Measurements from ENCODE around the gene RAX. TPM values are rescaled to one million over a fixed set of nuclear protein-coding genes. Genes with fewer than 3 reads are reported as not detected.
A peak's percentile ranks its signal among the peaks of the same experiment; 100 is the strongest.

Gene RAX
- not detected for polyA plus RNA-seq (ENCODE audit: insufficient read length)

DNA sequence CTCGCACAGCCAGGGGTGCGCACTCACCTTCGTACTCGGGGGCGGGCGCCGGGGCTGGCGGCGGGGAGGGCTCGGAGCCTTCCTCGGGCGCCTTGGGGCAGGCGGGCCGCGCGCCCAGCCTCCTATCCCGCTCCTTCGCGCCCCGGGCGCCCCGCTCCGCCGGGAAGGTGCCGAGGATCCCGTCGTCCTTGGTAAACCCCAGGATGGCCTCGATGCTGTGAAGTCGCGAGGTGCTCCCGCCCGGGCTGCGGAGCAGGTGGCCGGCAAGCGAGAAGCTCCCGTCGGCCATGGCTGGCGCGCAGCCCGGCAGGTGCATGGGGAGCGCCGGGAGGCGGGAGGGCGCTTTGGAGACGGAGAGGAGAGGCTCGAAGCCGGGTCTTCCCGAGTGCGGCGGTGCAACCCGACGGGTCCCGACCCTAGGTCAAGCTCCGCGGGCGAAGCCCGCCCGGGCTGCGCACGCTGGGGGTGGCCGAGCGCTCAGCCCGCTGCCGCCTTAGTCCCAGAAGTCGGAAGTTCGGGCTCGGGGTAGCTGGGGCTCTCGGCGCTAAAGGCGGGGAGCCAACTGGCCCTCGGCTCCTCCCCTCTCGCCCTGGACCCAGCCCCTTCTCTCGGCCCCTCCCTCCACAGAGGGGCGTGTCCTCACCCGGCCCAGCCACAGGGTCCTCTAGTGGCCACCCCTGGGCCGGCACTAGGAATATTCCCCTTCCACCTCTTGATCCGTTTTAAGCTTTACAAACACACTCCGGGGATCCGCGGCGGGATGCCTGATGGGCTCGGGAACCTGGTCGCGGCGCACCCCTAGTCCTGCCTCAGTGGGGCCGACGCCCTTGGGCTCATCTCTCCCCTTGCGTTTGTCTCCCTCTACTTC, at the start of gene RAX:
Gene RAX (minus strand): TSS at position 564 of the 868 bp plus-strand sequence. CDS start 248 bp downstream, at position 316.
- no peak for DNase-seq (ENCODE audit: low read depth)

DNA sequence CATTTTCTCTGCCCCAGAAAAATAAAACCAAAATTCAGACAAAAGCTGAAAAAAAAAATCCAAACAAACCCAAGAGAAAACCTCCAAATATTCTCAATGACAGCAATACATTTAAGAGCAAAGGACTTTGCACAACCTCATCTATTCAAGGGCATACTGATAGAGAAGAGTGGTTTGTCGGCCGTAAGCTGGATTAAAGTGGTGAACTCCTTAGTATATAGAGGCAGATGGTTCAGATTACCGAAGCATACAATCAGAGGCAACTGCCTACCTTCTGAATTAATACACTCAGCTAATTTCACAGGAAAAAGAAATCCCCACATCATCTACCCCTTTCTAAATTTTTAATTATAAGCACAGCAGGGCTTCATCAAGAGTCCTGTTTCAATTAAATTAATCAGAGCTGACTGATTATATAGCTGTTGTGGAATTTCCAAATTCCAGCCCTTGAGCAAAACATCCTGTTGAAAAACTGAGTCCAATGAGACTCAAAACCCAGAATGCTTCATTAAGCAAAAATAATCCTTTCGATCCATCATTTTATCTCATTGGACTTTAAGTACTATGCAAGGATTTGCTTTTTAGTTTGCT, 45.3 kb upstream of the RAX start, which contains the start of gene CPLX4:
Gene CPLX4 (minus strand): TSS at position 190 of the 591 bp plus-strand sequence. CDS start 187 bp downstream, at position 3.
- DNase-seq (ENCODE audit: low read depth), result no peak

DNA sequence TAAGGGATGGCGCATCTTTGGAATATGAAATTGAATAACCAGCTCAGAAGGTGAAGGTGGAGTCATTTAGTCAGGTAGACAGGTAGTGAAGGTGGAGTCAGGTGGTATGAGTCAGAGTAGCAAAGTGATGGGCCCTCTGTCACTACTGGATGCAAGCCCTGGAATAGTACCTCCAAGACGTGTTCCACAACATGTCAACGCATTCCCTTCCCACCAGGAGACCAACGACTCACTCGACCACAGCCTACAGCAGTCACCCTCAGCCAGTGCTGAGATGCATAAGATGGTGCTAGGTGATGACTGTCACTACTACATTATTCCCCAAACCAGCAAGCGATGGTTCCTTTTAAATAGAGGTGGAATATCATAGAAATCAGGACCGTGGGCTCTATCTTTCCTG, 38.4 kb upstream of the RAX start:
- no peak for DNase-seq (ENCODE audit: low read depth)

DNA sequence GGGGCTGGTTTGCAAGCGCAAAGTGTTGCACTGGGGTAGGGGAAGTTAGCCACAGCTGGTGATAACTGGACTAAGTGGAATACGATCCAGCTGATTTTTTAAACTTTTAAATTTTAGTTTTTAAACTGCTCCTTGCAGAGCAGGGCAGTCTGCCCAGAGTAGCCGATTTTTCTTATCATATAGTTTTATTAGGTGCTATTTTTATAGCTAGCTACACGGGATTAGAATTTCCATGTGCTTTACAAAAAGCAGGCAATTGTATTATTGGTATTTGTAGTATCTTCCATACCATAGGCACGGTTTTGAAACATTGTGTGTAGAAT, 35.6 kb upstream of the RAX start:
- DNase-seq (ENCODE audit: low read depth), result no peak

DNA sequence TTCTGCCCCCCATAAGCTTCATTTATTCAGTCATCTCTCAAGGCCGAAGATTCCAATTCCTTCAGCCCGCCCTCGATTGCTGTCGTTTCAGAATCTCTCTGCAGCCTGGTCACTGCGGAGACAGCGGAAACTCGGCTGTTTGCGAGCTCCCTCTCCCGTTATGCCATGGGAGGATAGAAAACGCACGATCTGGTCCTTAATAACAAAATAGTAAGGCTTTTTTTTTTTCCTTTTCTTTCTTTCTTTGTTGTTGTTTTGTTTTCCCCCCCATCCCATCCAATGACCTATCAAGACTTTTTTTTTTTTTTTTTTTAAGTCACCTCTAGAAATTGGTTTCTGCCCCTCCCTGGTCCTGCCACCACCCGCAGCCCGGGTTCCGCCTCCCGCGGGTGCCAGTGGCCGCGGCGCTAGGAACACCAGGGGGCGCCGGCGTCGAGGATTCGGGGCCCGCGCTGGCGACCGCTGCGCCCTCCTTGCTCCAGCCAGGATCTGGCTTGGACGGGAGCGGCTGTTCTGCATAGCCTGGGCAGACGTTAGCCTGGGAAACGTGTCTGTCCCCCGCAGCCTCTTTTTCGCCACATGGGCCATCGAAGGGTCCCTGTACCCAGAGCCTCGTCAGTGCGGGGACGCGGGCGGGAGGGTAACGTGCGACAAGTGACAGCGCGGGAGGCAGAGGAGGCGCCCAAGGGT, 35.1 kb upstream of the RAX start:
- DNase-seq (ENCODE audit: low read depth), result peak; percentile 16

DNA sequence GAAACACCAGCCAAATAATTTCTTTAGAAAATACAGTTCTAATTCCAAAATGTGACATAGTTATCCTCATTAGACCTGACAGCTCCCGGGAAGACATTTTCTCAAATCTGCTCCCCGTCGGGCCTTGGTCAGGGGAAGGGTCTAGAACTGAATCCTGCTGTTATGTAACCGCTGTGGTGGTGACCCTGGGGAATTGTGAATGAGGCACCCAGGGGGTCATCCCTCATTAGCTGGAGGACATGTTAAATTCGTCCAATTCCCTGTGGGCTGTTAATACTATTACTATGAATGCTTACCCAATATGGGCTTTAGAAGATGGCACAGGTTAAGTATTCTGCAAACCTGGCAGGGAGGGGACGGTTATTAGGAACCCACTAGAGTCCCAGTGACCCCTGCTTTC, 33.4 kb upstream of the RAX start:
- DNase-seq (ENCODE audit: low read depth), result no peak

DNA sequence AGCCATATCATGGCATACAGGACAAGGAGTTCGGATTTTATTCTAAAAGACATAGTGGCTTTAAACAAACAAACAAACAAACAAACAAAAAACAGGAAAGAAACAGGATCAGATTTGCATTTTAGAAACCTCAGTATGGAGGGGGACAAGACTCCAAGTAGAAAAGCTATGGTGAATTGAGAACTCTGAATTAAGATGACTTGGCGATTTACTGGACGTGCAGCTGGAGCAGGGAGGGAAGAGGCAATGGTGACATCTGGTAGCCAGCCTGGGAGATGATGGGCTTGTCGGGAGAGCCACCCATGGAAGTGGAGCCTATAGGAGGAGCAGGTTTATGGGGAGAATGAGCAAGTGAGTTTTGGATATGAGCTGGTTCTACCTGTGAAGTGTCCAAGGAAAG, 32.0 kb upstream of the RAX start:
- DNase-seq (ENCODE audit: low read depth), result no peak

DNA sequence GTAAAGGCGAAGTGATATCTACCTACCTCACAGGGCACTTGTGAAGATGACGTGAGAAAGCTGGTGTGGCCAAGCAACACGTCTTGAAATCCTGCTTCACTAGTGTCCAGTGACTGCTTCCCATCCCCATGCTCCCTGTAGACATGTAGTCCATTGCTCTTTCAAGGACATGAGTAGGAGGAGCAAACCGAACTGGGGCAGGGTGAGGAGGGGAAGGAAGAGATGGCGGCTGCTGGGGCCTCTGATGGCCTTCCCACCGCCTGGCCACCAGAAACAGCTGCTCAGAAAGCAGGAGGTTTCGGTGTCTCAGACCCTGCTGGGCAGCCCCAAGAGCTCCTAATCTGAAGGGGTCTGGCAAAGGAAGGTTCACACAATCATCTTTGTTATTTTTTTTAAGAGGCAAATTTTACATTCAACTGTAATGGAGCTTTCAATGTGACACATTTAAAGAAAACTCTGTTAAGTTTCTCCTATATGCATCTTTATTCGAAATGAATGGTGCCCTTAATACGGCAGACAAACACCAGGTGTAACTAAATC, 30.5 kb upstream of the RAX start:
- no peak for DNase-seq (ENCODE audit: low read depth)

DNA sequence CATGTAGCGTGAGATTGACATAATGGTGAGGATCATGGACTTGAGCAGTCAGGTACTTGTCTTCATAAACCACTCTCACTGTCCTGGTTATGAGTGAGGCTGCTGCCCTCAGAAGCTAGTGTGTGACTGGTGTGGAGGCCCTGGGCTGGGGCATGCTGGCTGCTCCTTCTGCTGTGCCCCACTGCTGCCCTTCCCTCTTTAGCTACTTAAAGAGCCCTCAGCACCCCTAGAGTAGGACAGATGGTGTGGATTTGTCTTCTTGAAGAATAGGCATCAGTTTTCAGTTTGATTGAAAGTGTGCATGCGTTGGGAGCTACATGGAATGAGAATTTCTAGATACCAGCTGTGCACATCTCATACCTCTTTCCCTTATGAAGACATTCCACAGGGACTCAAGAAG, 29.8 kb upstream of the RAX start:
- DNase-seq (ENCODE audit: low read depth), result no peak

DNA sequence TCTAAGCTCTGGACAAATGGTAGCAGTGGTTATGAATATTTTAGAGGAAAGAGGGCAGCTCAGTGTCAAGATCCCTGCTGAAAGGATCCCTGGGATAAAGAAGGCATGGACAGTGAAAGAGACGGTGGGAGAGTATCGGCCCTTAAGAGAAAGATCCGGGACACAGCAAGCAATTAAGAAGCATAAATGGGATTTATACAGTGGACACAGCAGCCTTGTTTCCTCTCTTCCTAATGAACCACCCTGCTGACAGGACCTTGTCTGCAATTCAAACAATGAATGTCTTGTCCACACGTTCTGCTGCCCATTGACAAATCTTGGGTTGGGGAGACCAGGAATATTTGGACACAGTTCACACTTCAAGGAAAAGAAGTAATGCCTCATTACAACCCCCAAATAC, 28.7 kb upstream of the RAX start:
- DNase-seq (ENCODE audit: low read depth), result no peak

DNA sequence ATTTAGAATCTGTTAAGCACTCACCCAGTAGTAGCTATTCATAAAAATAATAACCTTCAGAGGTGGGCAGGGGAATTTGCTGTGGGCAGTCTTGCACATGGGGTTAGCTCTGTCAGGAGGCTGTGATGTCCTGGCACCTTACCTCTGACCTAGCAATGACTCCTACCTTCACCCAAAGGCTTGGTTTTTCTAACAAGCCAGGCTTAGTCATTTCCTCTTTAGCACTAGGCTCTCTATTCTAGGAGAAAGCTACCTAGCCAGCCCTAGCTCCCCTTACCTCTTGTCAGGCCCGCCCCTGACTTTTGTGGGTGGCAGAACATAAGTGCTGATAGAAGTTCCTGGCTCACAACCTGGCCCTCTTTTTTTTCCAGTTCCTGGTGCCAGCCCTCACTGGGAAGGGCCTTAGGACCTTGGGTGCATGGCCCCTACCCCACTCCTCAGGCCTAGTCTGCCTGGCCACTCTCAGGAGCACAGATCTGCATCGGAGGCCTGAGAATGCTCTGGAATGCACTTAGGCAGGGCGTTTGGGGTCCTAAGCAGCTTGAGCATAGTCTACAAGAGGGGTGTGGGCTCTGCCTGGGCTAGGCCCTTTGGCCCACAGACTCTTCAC, 27.5 kb upstream of the RAX start:
- DNase-seq (ENCODE audit: low read depth), result no peak

DNA sequence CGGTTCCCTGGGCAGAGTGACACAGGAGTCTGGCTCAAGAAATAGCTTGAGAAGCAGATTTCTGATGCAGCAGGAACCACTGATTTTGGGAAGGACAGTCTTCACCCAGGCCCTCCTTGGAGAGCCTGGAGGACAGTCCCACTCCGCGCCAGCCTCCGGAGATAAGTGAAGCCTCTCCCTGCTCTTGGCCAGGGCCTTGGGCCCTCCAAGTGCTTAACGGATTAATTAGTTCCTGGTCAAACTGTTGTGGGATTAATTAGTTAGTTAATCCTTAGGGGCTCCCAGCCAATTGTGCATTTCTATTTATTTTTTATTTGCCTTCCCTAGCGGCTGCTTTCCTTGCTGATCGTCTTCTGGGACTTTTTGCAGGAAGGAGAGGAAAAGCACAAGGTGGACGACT, 25.6 kb upstream of the RAX start:
- no peak for DNase-seq (ENCODE audit: low read depth)

DNA sequence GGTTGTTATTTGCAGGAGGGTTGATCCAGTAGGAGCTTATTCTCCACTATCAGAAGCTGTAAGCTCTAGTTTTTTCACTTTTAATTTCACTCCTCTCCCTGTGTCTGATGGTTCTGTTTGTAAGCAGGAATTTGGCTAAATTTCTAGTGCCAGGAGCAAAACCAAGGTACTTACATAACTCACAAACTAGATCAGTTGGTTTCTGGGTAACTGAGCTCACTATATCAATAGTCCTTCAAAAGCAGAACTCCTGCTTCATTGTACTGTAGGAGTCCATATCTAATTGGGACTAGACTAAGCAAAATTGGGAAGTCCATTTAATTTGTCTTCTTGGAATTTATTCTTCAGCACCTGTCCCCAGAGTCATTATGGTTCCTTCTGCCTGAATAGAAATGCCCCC, 20.1 kb upstream of the RAX start:
- no peak for DNase-seq (ENCODE audit: low read depth)

DNA sequence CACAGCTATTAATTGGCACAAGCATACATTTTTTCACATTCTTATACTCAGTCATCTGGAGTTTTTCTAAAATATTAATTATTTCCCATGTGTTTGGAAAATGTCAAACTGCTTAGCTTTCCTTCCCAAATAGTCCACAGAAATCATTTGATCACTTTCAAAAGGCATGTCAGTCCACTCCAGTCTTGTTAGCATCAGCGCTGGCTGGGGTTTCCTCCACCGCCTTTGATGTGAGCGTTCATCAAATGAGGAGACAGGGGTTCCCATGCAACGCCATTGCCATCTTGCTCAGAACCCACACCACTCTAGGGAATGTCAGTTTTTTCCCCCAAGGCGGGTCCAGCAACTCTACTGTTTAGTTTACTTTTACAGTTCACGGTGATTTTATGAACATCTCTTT, 13.1 kb upstream of the RAX start:
- DNase-seq (ENCODE audit: low read depth), result no peak

DNA sequence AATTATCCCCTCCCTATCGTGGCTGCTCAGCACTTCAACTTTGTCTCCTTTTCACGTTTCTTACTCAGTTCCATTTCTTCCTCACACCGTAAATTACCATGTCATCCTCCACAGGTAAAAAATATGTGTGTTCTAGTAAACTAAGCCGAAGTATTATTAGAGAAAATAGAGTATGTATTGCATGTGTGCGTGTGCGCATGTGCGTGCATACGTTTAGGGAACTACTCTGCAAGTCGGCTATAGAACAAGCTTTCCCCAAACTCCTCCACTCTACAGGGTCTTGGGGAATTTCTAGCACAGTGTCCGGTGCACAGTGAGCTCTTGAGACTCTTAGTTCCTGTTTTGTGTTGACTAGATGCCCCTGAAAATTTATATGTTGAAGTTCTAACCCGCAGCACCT, 9.1 kb upstream of the RAX start:
- DNase-seq (ENCODE audit: low read depth), result no peak

DNA sequence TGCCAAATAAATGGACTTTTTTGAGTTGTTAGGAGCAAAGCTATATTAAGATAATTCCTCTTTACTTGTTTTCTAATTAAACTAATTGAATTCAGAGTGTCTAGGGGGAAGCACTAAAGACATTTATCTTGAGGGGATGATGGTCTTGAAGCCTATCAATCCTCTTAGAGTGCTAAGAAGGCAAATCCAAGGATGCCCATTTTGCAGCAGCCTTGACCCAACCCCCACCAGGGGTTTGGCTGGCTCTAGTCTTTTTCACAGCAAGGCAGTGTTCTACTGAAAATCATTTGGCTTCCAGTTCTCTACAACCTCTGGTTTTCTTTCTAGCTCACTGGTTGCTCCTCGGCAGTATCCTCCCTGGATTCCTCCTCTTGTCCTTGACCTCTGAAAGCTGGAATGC, 6.5 kb upstream of the RAX start:
- no peak for DNase-seq (ENCODE audit: low read depth)

DNA sequence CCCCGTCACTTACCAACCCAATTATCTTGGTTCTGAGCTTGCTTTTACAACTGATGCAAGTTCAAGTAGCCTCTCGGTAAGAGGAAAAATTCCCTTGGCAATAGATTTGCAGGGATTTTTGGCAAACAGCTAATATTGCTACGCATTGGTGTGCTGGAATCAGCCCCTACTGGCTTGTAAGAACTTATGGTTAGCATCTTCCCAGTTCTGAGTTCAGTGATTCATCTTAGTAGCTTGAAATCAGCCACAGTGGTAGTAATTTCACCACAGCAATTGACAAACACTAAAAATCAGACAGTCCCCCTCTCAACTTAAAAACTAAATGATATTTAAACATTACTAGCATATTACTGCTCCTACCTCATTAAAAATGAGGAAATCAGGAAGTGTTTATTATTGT, 5.9 kb upstream of the RAX start:
- no peak for DNase-seq (ENCODE audit: low read depth)

DNA sequence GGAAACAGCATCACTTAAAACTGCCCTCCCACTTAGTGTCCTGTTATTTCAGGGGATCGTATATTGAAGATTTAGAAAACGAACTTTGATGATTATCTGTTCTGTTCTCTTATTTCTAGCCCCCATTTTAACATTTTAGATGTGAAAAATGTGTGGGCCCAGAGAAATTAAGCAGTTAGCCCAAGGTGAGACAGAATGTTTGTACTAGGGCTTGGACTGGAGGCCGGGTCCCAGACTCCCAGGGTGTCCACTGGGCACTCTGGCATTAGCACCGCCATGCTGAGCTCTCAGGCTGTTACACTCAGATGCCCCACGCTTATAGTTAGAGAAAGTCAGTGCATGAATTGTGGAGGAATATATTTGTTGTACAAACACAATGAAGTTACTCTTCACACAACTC, 5.5 kb upstream of the RAX start:
- DNase-seq (ENCODE audit: low read depth), result no peak

DNA sequence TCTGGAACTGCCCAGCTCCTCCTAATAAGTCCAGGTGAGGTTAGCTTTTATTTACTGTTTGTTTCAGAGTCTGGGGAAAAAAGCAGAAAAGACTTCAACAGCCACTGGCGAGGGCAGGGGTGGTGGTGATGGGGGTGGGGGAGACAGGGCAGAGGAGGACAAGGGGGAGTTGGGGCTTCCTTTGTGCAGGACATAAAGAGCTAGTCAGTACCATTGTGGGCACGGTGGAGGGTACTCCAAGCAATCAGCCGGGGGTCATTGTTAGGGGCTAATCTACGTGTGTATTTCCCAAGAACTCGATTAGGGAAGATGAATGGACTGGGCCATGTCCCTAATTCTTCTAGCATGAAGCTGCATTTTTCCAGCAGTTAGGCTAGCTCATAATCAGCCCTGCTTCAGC, 2.8 kb upstream of the RAX start:
- DNase-seq (ENCODE audit: low read depth), result no peak

DNA sequence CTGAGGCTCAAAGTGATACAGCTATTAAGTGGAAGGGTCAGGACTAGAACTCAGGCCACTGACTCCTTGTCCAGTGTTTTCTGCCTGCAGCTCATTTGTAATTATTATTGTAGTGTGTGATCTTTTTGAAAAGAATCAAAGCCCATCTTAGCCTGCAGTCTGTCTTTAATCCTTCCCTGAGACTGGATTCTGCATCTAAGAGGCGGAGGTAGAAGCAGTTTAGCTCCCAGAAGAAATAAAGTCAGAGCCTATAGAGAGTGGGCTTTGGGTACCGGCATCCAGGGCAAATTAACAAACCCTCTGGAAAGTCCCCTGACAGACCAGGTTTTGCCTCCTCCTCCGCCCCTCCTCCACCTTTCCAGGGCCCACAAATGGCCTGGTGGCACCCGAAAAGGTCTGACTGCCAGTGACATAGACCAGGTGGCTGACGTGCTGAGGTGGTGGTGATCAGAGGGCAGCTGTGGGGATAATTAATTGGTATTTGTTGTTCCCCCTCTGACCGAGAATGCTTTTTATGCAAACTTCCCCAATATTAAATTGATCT, 2.2 kb upstream of the RAX start:
- DNase-seq (ENCODE audit: low read depth), result no peak

DNA sequence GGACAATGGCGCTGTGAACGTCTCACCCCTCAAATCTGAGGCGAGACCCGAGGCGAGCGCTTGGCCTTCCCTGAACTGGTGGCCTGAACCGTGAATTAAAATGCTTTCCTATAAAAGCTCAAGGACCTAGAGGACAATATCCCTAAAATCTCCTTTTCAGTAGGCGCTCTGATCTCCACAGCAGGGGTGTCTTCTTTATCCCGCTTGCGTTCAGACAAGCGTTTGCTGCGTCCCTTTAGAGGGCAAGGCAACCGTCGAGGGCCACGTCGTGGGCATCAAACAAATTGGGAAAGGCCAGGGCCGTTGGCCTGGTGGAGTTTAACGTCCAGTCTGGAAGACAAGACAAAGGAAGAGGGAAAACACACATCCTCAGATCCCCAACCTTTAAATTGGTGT, 1.3 kb upstream of the RAX start:
- no peak for DNase-seq (ENCODE audit: low read depth)

All from forelimb muscle (tissue), 1 donor.